AG04449 (cell line): ENCODE results near the gene IMMP2L.

Source experiments
- CTCF ChIA-PET: fragments of 350-600 bp; formaldehyde crosslinking; extraction: SDS; loops from one replicate; lab custom pipeline; 2021; ENCODE audit warnings: antibody characterized with exemption; lab: Yijun Ruan, JAX
- POLR2A ChIA-PET: fragments of 400-600, 350-600 bp; formaldehyde crosslinking; extraction: SDS; loops from one replicate; lab custom pipeline; 2020; ENCODE audit warnings: antibody characterized with exemption, inconsistent platforms; lab: Yijun Ruan, JAX
- DNase-seq: peaks from one replicate; pipeline ENCODE4 v3.0.0-alpha.2; 2010; ENCODE audit warnings: low read depth, low spot score
- H3K4me3 ChIP-seq: 2 replicates; pipeline ENCODE4 v1.5.1; 2011; ENCODE audit warnings: low read depth, mild to moderate bottlenecking, control low read depth, low read length
- CTCF ChIP-seq: IDR thresholded peaks from one replicate; pipeline ENCODE4 v1.5.1; 2011; ENCODE audit warnings: mild to moderate bottlenecking, moderate library complexity, low read length, control low read depth, inconsistent platforms; ENCODE audit not compliant: insufficient read depth; ENCODE audit errors: missing control alignments

The IMMP2L gene

GRCh38 chr7:111409714-111410422 is 152.4 kb downstream of the IMMP2L start:
- POLR2A ChIA-PET, result no interaction called here
- DNase-seq, result peak; percentile 73
- CTCF ChIA-PET, result no interaction called here
- TF ChIP-seq CTCF, result no peak
- no peak overlapping the region for H3K4me3 ChIP-seq

GRCh38 chr7:111408724-111409123 is 153.6 kb downstream of the IMMP2L start:
- no peak for TF ChIP-seq CTCF
- POLR2A ChIA-PET, result no interaction called here
- no peak for DNase-seq
- CTCF ChIA-PET, result no interaction called here
- H3K4me3 ChIP-seq, result no peak overlapping the region

GRCh38 chr7:111407258-111407657 is 155.0 kb downstream of the IMMP2L start:
- no peak for DNase-seq
- no peak overlapping the region for H3K4me3 ChIP-seq
- POLR2A ChIA-PET, result no interaction called here
- CTCF ChIA-PET, result no interaction called here
- no peak for TF ChIP-seq CTCF

- ChIA-PET POLR2A (no interaction called here), CTCF (no interaction called here)
- no peak overlapping the region for H3K4me3 ChIP-seq
- no peak for DNase-seq
- no peak for TF ChIP-seq CTCF
These were observed 156.7 kb downstream of the IMMP2L start for GRCh38 chr7:111405621-111406020.

- CTCF ChIA-PET, result no interaction called here
- TF ChIP-seq CTCF, result no peak
- POLR2A ChIA-PET, result interaction anchor here (1.0 kb wide), 1 partner anchor 9 kb away, joined by 3 read pairs; no protein-coding TSS in a partner anchor
- DNase-seq, result peak; percentile 45
- no peak overlapping the region for H3K4me3 ChIP-seq
These were observed 160.8 kb downstream of the IMMP2L start for GRCh38 chr7:111401516-111401915.

GRCh38 chr7:111400088-111400487 is 162.2 kb downstream of the IMMP2L start:
- POLR2A ChIA-PET, result no interaction called here
- no peak for DNase-seq
- TF ChIP-seq CTCF, result no peak
- CTCF ChIA-PET, result no interaction called here
- H3K4me3 ChIP-seq, result no peak overlapping the region
